Fibroblast of the conjunctiva (primary cell): ENCODE measurements around the gene TIGD2.

Experiments used
- DNase-seq: peaks from one replicate; pipeline ENCODE4 v3.0.0-alpha.2; 2010; ENCODE audit warnings: low read depth

The TIGD2 gene

DNA sequence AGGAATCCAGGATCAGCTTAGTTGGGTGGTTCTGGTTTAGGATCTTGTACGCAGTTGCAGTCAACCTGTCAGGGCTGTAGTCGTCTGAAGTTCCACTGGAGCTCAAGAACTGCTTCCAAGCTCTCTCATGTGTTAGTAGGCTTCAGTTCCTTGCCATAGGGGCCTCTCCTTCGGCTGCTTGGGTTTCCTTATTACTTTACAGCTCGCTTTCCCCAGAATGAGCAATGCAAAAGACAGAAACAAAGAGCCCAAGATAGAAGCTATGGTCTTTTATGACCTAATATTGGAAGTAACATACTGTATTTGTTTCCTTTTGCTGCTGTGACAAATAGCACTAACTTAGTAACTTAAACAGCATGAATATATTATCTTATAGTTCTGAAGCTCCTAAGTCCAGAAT is 51.7 kb downstream of the TIGD2 start:
- DNase-seq, result no peak

DNA sequence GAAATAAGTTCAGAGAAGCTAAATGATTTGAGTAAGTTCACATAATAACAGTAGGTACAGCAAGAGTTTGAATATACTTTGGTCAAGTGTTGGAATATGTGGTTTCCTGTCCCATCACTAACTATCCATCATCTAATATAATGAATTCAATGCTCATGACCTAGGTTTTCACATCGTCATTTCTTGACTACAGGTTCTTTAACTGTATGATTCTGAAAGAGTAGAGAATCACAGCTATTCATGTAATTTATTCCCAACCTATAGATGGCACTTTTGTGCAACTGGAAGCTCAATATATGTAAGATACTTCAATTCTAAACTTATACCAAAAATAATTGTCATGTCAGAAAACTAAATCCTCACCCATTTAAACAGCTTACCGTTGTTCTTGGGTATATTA is 53.1 kb downstream of the TIGD2 start:
- no peak for DNase-seq
